ENCODE results near the gene MEG3.

The MEG3 gene

DNA sequence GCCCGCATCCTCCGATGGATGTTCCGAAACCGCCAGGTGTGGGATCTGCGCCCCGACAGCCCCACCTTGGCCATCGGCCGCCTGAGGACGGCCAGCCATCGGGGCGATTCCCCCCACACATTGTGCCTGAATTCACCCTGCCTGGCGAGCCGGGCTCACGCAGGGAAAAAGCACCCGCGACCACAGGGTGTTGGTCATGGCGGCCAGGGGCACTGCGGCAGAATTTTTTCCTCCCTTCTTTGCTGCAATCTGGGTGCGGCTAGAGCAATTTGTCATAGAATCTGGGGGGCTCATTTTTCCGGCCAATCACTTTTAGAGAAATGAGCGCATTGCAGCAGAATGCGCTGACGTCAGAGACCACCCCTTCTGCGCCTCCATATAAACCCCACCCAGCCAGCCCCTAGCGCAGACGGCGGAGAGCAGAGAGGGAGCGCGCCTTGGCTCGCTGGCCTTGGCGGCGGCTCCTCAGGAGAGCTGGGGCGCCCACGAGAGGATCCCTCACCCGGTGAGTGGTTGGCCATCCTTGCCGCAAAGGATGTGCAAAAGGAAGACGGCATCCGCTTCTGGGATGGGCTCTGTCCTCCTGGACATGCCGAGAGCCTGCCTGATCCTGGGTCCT, at the start of gene MEG3:
Gene MEG3, plus strand, starts transcription at position 406 of the 619 bp plus-strand sequence.
- no peak for DNase-seq (ENCODE audit: low spot score)

- no peak for DNase-seq (ENCODE audit: low spot score)
Observed at GRCh38 chr14:100776681-100777365, 49.1 kb upstream of the MEG3 start.

DNA sequence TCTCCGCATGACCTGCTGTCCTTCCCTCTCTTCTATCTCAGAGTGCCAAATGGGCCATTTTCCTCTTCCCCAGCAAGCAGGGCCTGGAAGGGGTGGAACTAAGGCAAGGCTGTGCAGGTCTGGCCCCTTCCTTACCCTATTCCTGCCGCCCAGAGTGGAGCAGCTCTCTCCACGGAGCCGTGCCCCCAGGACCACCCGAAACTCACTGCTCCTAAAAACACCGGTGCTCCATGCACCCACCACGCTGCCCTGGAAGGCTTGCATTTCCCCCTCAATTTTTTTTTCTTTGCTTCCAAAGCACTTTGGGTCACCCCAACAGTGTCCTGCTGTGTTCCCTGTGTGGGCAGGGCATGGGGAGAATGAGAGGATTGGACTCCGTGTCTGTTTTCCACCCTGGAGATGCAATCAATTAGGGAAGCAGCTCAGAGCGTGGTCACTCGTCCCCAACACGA, 48.5 kb upstream of the MEG3 start:
- DNase-seq (ENCODE audit: low spot score): no peak

DNA sequence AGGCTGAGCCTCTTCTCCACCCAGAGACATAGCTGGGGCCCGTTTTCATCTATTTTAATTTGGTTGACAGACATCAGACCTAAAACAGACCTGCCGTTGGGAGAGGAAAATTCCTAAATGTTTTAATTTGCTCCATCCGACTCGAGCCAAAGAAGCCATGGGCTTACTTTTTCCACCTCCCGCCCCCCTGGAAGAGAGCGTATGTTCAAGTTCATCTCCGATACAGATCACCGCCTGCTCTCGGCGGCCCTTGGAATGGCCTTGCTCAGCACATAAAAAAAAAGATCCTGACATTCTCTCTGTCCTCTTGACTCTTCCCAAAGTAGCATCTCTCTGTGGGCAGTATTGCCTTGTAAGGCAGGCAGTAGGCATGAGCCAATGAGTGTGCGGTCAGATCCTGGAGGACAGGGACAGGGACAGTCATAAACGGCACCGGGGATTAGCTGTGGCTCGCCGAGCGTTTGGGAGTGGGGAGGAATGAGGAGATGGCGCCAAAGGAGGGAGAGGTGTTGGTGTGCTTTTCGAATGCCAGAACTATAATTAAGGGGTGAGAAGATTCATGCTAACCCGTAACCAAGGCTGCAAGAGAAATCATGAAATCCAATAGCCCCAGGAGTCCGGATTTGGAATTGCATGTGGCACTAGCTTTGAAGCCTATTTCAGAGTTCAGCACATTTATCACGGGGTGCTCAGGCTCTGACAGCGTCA, 47.9 kb upstream of the MEG3 start:
- no peak for DNase-seq (ENCODE audit: low spot score)

- DNase-seq (ENCODE audit: low spot score): no peak
Observed at GRCh38 chr14:100778526-100778882, 47.4 kb upstream of the MEG3 start.

DNA sequence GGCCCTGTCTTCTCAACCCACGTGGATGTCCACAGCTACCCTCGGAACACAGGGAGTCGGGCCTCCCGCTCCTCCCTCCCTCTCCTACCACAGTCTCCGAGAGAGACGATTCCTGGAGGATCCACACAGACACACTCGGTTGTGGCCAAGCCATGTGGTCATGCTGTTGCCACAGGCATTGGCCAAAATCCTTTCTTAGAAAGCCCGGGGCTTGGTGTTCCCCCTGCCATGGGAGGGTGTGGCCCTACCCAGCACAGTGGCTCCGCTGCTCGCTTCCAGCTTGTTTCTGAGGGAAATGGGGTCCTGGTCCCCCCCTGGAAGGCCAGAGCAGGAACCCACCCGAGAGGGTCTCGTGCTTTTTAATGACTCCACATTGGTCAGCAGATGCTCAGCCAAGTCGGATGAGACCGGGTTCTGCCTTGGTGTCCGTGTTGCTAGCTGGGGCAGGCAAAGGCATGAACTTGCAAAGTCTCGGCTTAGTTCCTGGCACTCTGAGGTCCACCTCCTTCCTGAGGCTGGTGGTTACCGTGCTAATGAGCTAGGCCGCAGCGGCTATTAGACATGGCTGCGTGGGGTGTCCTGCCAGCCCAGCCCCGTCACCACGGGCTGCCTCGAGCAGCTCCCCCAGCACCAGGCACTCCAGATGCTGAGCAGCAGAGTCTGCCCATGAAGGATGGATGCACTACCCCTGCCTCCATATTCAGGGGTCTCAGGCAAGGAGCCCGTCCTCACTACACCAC, 46.8 kb upstream of the MEG3 start:
- no peak for DNase-seq (ENCODE audit: low spot score)

- DNase-seq (ENCODE audit: low spot score): no peak
Observed at GRCh38 chr14:100779691-100780080, 46.2 kb upstream of the MEG3 start.

- no peak for DNase-seq (ENCODE audit: low spot score)
Observed at GRCh38 chr14:100780246-100780645, 45.7 kb upstream of the MEG3 start.

DNA sequence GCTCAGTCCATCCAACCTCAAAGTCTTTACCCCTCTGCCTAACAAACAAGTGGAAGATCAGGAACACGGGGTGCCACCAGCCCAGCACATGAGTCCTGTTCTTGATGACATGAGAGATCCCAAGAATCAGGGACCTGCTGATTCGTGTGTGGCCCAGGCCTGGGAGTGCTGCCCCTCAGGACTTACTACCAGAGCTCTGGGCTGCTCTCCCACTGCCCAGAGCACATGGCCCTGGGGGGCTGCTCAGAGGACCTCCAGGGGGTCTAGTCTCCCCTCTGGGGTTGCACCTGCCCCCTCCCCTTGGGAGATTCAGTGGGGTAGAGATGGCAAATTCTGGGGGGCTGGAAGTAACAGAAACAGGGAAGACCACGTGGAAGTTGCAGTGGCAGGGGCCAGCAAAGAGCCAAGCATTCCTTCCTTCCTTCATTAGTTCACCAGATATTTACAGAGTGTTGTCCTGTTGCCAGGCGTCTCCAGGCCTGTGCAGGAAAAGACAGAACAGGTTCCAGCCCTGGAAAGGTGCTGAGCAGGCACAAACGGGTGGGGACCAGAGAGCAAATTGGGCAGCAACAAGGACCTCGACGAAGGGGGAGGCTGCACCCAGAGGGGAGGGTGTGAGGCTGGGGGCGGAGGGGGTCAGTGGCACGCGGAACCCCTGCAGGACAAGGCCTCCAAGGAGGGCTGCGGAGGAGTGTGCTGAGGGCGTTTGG, 45.1 kb upstream of the MEG3 start:
- no peak for DNase-seq (ENCODE audit: low spot score)

DNA sequence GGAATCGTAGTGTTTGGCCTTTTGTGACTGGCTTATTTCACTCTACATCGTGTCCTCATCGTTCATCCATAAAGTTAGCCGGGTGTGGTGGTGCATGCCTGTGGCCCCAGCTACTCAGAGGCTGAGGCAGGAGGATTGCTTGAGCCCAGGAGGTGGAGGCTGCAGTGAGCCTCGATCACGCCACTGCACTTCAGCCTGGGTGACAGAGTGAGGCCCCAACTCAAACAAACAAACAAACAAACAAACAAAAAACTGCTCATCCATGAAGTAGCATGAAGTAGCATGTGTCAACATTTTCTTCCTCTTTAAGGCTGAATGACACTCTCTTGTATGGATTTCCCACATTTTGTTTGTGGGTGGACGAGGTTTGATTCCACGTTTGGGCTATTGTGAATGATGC, 44.0 kb upstream of the MEG3 start:
- DNase-seq (ENCODE audit: low spot score): no peak

DNA sequence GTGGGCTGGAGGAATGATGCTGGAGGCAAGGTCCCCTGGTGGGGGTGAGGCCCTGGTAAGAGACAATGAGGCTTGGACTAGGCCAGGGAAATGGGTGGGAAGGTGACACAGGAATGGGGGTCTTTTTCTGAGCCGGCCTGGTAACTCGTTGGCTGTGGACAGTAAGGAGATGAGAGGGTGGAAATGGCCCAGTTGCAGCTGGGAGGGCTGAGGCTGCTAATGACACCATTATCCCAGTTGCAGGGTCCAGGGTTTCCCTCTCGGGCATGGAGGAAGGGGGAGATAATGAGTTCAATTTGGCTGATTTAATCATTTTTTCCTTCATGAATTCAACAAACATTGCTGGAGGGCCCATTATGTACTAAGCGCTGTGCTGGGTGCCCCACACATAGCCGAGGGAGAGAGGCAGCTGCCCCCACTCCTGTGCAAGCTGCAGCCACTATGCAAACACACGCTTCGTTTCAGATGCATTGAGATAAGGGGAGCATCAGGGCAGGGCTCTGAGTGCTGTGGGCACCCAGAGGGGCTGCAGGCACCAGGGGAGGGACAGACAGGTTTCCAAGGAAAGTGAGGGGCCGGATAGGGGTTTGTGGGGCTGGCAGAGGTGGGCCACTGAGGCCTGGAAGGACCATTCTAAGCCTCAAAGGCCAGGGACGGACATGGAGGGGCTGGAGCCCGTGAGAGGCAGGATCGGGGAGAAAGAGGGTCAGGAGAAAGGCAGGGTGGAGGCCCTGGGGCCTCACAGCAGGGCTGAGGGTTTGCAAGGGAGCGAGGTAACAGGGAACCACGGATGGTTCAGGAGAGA, 43.2 kb upstream of the MEG3 start:
- DNase-seq (ENCODE audit: low spot score): no peak

GRCh38 chr14:100783630-100784370, 42.1 kb upstream of the MEG3 start:
- no peak for DNase-seq (ENCODE audit: low spot score)

DNA sequence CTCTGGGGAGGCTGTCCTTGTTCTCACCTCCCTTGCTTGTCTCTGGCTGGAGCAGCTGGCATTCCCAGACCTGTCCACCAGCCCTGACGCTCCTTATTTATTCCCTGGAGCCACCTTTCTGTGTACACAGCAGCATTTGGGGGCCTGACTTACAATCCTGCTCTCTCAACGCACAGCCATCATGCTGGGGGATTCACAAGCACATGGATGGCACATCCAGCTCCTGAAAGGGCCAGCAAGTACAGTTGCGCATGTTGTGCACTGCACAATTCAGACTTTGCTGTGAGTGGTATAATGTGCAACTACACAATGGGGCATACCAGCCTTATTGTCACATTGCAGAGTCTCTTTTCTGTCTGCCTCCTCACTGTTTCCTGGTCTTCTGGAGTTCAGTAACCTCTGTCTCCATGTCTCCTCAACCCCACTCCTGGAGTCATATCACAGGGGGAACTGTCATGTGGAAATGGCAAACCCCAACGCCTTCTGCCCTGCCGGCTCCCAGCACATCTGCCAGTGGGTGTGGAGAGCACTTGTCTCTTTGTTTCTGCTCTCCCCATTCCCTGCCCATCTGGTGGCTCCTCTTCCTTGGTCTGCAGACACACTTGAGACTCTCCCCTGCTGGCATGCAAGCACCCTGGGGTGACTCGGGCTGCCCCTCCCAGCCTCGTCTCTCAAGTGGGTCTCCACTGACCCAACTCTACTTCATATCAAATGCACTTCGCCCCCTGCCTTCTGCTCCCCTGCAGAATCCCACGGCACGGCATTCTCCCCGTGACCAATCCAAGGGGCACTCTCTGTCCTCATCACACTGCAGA, 41.2 kb upstream of the MEG3 start:
- DNase-seq (ENCODE audit: low spot score): no peak

GRCh38 chr14:100785338-100785615, 40.6 kb upstream of the MEG3 start:
- DNase-seq (ENCODE audit: low spot score): no peak

DNA sequence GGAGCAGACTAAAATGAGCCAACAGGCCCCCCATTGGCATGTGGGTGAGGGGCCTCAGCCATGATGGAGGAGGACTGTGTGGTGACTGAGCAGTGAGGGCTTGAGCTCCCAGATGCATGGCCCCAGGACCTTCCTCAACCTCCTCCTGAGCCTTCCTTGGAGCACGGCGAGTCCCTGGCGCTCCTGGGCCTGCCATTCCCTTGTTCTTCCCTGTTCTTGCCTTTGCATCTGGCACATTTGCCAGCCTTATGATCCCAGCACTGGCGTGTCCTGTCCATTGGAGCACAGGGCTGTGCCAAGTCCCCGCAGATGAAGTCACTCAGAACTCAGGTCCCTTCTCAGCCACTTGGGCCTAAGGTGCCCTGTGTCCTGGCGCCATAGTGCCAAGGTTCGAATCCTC, 40.3 kb upstream of the MEG3 start:
- DNase-seq (ENCODE audit: low spot score): no peak

- no peak for DNase-seq (ENCODE audit: low spot score)
Observed at GRCh38 chr14:100786131-100786530, 39.8 kb upstream of the MEG3 start.

GRCh38 chr14:100786576-100787219, 39.2 kb upstream of the MEG3 start:
- no peak for DNase-seq (ENCODE audit: low spot score)

- no peak for DNase-seq (ENCODE audit: low spot score)
Observed at GRCh38 chr14:100787659-100788058, 38.3 kb upstream of the MEG3 start.

GRCh38 chr14:100788517-100788916, 37.4 kb upstream of the MEG3 start:
- DNase-seq (ENCODE audit: low spot score): no peak
